H1 (cell line): ENCODE data around the gene CYTL1.

ENCODE experiments used
- CREB1 ChIP-seq: IDR thresholded peaks from 2 replicates; pipeline ENCODE4 v1.6.1; 2012; ENCODE audit warnings: inconsistent platforms
- CTCF ChIP-seq, 3 experiments: IDR thresholded peaks; 1 replicate in 2 of 3; 2 replicates in 1 of 3; pipeline versions ENCODE4 v1.5.1 to v1.6.1; 2011; ENCODE audit warnings: low read length in 3 of 3, mild to moderate bottlenecking in 3 of 3, inconsistent platforms in 2 of 3, low read depth in 1 of 3, moderate library complexity in 1 of 3; ENCODE audit not compliant: insufficient read depth in 1 of 3; ENCODE audit errors: control extremely low read depth in 1 of 3
- EZH2 ChIP-seq: fragments of 200-600 bp; sonication (generic); IDR thresholded peaks from 2 replicates; pipeline ENCODE4 v1.7.1; 2012; ENCODE audit warnings: low read depth, mild to moderate bottlenecking, moderate library complexity, low read length, inconsistent platforms; ENCODE audit not compliant: severe bottlenecking
- HDAC2 ChIP-seq, 2 experiments: fragments of 300-600 bp in 1 of 2; sonication (generic) in 1 of 2; IDR thresholded peaks; 2 replicates each; pipeline ENCODE4 v1.6.1; 2011 to 2012; ENCODE audit warnings: low read depth in 2 of 2, low read length in 2 of 2, mild to moderate bottlenecking in 2 of 2, moderate library complexity in 2 of 2, borderline replicate concordance in 1 of 2, inconsistent platforms in 1 of 2
- PHF8 ChIP-seq: fragments of 200-600 bp; sonication (generic); conservative IDR thresholded peaks from 2 replicates; pipeline ENCODE4 v1.7.1; 2012; ENCODE audit warnings: low read depth, mild to moderate bottlenecking, inconsistent platforms, low read length, moderate library complexity
- SRF ChIP-seq: IDR thresholded peaks from 2 replicates; pipeline ENCODE4 v1.6.1; 2011; ENCODE audit warnings: mild to moderate bottlenecking, low read depth, low read length, moderate library complexity
- TAF1 ChIP-seq: IDR thresholded peaks from 2 replicates; pipeline ENCODE4 v1.6.1; 2011; ENCODE audit warnings: mild to moderate bottlenecking, low read depth, low read length

- TF ChIP-seq EZH2 (no peak), PHF8 (no peak), CREB1 (no peak), HDAC2 (IDR thresholded peaks at IDR 0.05; ENCODE audit: borderline replicate concordance in 1 of 2, low read depth in 2 of 2, low read length in 2 of 2) (no peak), TAF1 (no peak), CTCF (IDR thresholded peaks at IDR 0.05; ENCODE audit: control extremely low read depth in 1 of 3, insufficient read depth in 1 of 3, low read depth in 1 of 3, low read length in 3 of 3) (peak; percentile 38 to 68 (median 52)), SRF (no peak)
These were observed 33.4 kb downstream of the CYTL1 start for GRCh38 chr4:4985844-4986243.
